Liver (tissue), 9 donors: Measurements from ENCODE around the gene LGALS12. TPM values are rescaled to one million over a fixed set of nuclear protein-coding genes. Genes with fewer than 3 reads are reported as not detected.

Experiments
- DNase-seq: peaks from one replicate; pipeline ENCODE4 v3.0.0-alpha.2; 2017; ENCODE audit warnings: low spot score
- H3K27ac ChIP-seq, 2 donors: one replicate each; pipeline ENCODE4 v1.7.0; 2013; ENCODE audit warnings: inconsistent platforms in 2 of 2, low read length in 2 of 2, control low read depth in 1 of 2, low read depth in 1 of 2, mild to moderate bottlenecking in 1 of 2
- H3K27me3 ChIP-seq, 4 donors: one replicate each; pipeline versions ENCODE4 v1.6.1 to v1.7.0; 2013; ENCODE audit warnings: low read length in 3 of 4, inconsistent platforms in 1 of 4, mild to moderate bottlenecking in 1 of 4, moderate library complexity in 1 of 4; ENCODE audit not compliant: control insufficient read depth in 4 of 4, insufficient read depth in 4 of 4
- H3K36me3 ChIP-seq, 4 donors: one replicate each; pipeline versions ENCODE4 v1.6.1 to v1.7.0; 2013; ENCODE audit warnings: low read length in 3 of 4, mild to moderate bottlenecking in 3 of 4, low read depth in 1 of 4, moderate library complexity in 1 of 4; ENCODE audit not compliant: control insufficient read depth in 4 of 4, insufficient read depth in 3 of 4
- H3K4me1 ChIP-seq, 4 donors: one replicate each; pipeline versions ENCODE4 v1.6.1 to v1.7.0; 2013; ENCODE audit warnings: low read length in 3 of 4, mild to moderate bottlenecking in 3 of 4, moderate library complexity in 1 of 4; ENCODE audit not compliant: control insufficient read depth in 4 of 4, insufficient read depth in 4 of 4
- H3K4me3 ChIP-seq, 3 donors: one replicate each; pipeline versions ENCODE4 v1.6.1 to v1.7.0; 2013; ENCODE audit warnings: low read length in 3 of 3, control low read depth in 1 of 3, low read depth in 1 of 3, mild to moderate bottlenecking in 1 of 3
- H3K9ac ChIP-seq, 2 donors: one replicate each; pipeline ENCODE4 v1.7.0; 2013; ENCODE audit warnings: low read length in 2 of 2, mild to moderate bottlenecking in 2 of 2, moderate library complexity in 2 of 2, control low read depth in 1 of 2, low read depth in 1 of 2
- H3K9me3 ChIP-seq, 4 donors: one replicate each; pipeline versions ENCODE4 v1.6.1 to v1.7.0; 2013; ENCODE audit warnings: low read length in 3 of 4; ENCODE audit not compliant: control insufficient read depth in 4 of 4
- ATF3 ChIP-seq: IDR thresholded peaks from 2 replicates; pipeline ENCODE4 v1.6.1; 2016; ENCODE audit warnings: antibody characterized with exemption
- CTCF ChIP-seq: fragments of 150-350 bp; IDR thresholded peaks from 2 replicates; pipeline ENCODE4 v1.5.1; 2017; ENCODE audit warnings: improper control_type of control experiment, low read depth, low read length; ENCODE audit not compliant: missing input control
- EGR1 ChIP-seq, 2 donors: IDR thresholded peaks; 2 replicates each; pipeline ENCODE4 v1.6.1; 2016 to 2018; ENCODE audit warnings: antibody characterized with exemption in 2 of 2, low read depth in 2 of 2
- FOXA1 ChIP-seq: IDR thresholded peaks from 2 replicates; pipeline ENCODE4 v1.6.1; 2016; ENCODE audit warnings: antibody characterized with exemption
- FOXA2 ChIP-seq: IDR thresholded peaks from 2 replicates; pipeline ENCODE4 v1.6.1; 2016; ENCODE audit warnings: antibody characterized with exemption
- GABPA ChIP-seq, 2 donors: IDR thresholded peaks in 1 of 2; conservative IDR thresholded peaks in 1 of 2; 2 replicates each; pipeline ENCODE4 v1.6.1; 2016; ENCODE audit warnings: antibody characterized with exemption in 2 of 2, mild to moderate bottlenecking in 1 of 2, moderate library complexity in 1 of 2
- HNF4A ChIP-seq, 2 donors: conservative IDR thresholded peaks; 2 replicates each; pipeline ENCODE4 v1.6.1; 2016; ENCODE audit warnings: antibody characterized with exemption in 2 of 2, mild to moderate bottlenecking in 2 of 2
- HNF4G ChIP-seq: IDR thresholded peaks from 2 replicates; pipeline ENCODE4 v1.6.1; 2016; ENCODE audit warnings: antibody characterized with exemption
- JUND ChIP-seq, 2 donors: IDR thresholded peaks; 2 replicates each; pipeline ENCODE4 v1.6.1; 2016; ENCODE audit warnings: antibody characterized with exemption in 2 of 2
- MAX ChIP-seq: IDR thresholded peaks from 2 replicates; pipeline ENCODE4 v1.6.1; 2016; ENCODE audit warnings: antibody characterized with exemption
- NR2F2 ChIP-seq: IDR thresholded peaks from 2 replicates; pipeline ENCODE4 v1.6.1; 2016; ENCODE audit warnings: antibody characterized with exemption
- RAD21 ChIP-seq, 2 donors: IDR thresholded peaks; 2 replicates each; pipeline ENCODE4 v1.6.1; 2016; ENCODE audit warnings: antibody characterized with exemption in 2 of 2, mild to moderate bottlenecking in 2 of 2
- REST ChIP-seq: IDR thresholded peaks from 2 replicates; pipeline ENCODE4 v1.6.1; 2016; ENCODE audit warnings: antibody characterized with exemption, mild to moderate bottlenecking
- RXRA ChIP-seq, 2 donors: IDR thresholded peaks; 2 replicates each; pipeline ENCODE4 v1.6.1; 2017 to 2018; ENCODE audit warnings: antibody characterized with exemption in 2 of 2, mild to moderate bottlenecking in 1 of 2
- SP1 ChIP-seq: IDR thresholded peaks from 2 replicates; pipeline ENCODE4 v1.6.1; 2018; ENCODE audit warnings: antibody characterized with exemption, mild to moderate bottlenecking
- TAF1 ChIP-seq: conservative IDR thresholded peaks from 2 replicates; pipeline ENCODE4 v1.6.1; 2016; ENCODE audit warnings: antibody characterized with exemption, mild to moderate bottlenecking
- YY1 ChIP-seq: IDR thresholded peaks from 2 replicates; pipeline ENCODE4 v1.6.1; 2016; ENCODE audit warnings: antibody characterized with exemption, mild to moderate bottlenecking
- ZBTB33 ChIP-seq: IDR thresholded peaks from 2 replicates; pipeline ENCODE4 v1.6.1; 2016; ENCODE audit warnings: antibody characterized with exemption
- WGBS: extraction: QIAGEN DNeasy Blood & Tissue Kit; methylation state at CpG from one replicate; pipeline ENCODE4 v1.1.7; 2013; 5-methylcytosine and 5-hydroxymethylcytosine counted together
- polyA plus RNA-seq, 2 donors: library from polyadenylated mRNA; stranded (reverse) in 1 of 2; unstranded in 1 of 2; fragments of 200-250 nt in 1 of 2; fragments of >200 nt in 1 of 2; fragmentation: Nextera tagmentation in 1 of 2; extraction: Ambion mirVana in 1 of 2; gene quantifications; one replicate each; pipeline versions ENCODE4 v1.2.1 to v1.2.3, GENCODE V29; 2013 to 2015
- total RNA-seq, 2 donors: library from RNA; depleted of rRNA; stranded (reverse); fragments of >200 nt; gene quantifications; one replicate each; pipeline ENCODE4 v1.2.3, GENCODE V29; 2014
- donor health status: healthy.
- donor health status: healthy.
- donor health status: healthy.
- donor health status: healthy.
- donor health status: healthy.

The LGALS12 gene
- total and polyA plus RNA-seq, 4 donors: 0.03 to 0.98 TPM; not detected in 2

- Histone ChIP-seq H3K27me3 (no peaks in the 10 kb centered on the region), H3K36me3 (no peaks in the 10 kb centered on the region), H3K27ac (no peak overlapping the region), H3K9ac (no peak overlapping the region), H3K9me3 (no peaks in the 10 kb centered on the region), H3K4me3 (no peak overlapping the region), H3K4me1 (peaks cover 0 to 4% (median 0%) of the 10 kb centered on the region in 4 donors)
- 93% methylated on average over 5 of the region's 5 CpGs for whole genome bisulfite sequencing
- DNase-seq: no peak
- TF ChIP-seq RXRA (IDR thresholded peaks at IDR 0.05): no peak
- TF ChIP-seq JUND (IDR thresholded peaks at IDR 0.05): no peak
- no peak for TF ChIP-seq YY1
- TF ChIP-seq REST: no peak
- TF ChIP-seq EGR1 (IDR thresholded peaks at IDR 0.05; ENCODE audit: low read depth in 2 of 2): no peak
- TF ChIP-seq NR2F2: no peak
- no peak for TF ChIP-seq FOXA2
- TF ChIP-seq HNF4A (conservative IDR thresholded peaks at IDR 0.05): no peak
- no peak for TF ChIP-seq TAF1
- no peak for TF ChIP-seq ZBTB33
- no peak for TF ChIP-seq FOXA1
- TF ChIP-seq CTCF: no peak
- no peak for TF ChIP-seq MAX
- no peak for TF ChIP-seq SP1
- no peak for TF ChIP-seq RAD21 (IDR thresholded peaks at IDR 0.05)
- TF ChIP-seq ATF3: no peak
- TF ChIP-seq GABPA (IDR thresholded peaks at IDR 0.05 in 1 of 2, conservative IDR thresholded peaks at IDR 0.05 in 1 of 2): no peak
- no peak for TF ChIP-seq HNF4G
Observed at GRCh38 chr11:63517156-63517555, 11.3 kb downstream of the LGALS12 start.
